ENCODE data around the gene PRRX2.
A peak's percentile ranks its signal among the peaks of the same experiment; 100 is the strongest.

PRRX2 gene

DNA sequence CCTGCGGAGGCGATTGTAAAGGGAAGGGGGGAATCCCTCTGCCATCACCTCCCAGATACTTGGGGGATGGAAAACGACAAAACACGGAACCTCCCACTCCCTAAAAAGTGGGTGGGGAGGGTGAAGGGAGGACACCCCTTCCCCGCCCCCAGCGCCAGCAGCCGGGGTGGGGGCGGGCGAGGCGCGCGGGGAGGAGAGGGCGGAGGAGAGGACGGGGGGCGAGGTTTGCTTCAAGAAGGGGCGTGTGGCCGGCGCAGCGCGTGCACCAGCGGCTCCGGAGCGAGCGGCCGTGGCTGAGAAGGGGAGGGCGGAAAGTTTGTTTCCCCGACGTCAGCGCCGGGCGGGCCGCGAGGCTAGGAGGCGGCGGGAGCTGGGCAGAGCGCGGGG, at the start of gene PRRX2:
PRRX2 (plus strand) TSS at position 259 of the 387 bp plus-strand sequence. CDS start 221 bp downstream, outside the sequence.
- TF ChIP-seq, protein P1, sequence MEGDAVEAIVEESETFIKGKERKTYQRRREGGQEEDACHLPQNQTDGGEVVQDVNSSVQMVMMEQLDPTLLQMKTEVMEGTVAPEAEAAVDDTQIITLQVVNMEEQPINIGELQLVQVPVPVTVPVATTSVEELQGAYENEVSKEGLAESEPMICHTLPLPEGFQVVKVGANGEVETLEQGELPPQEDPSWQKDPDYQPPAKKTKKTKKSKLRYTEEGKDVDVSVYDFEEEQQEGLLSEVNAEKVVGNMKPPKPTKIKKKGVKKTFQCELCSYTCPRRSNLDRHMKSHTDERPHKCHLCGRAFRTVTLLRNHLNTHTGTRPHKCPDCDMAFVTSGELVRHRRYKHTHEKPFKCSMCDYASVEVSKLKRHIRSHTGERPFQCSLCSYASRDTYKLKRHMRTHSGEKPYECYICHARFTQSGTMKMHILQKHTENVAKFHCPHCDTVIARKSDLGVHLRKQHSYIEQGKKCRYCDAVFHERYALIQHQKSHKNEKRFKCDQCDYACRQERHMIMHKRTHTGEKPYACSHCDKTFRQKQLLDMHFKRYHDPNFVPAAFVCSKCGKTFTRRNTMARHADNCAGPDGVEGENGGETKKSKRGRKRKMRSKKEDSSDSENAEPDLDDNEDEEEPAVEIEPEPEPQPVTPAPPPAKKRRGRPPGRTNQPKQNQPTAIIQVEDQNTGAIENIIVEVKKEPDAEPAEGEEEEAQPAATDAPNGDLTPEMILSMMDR (IDR thresholded peaks at IDR 0.05; ENCODE audit: low read depth, low read length), result no peak
- no peak for DNase-seq (ENCODE audit: extremely low read depth, low read depth)

- no peak for DNase-seq (ENCODE audit: extremely low read depth, low read depth)
- TF ChIP-seq, protein P1 (IDR thresholded peaks at IDR 0.05; ENCODE audit: low read depth, low read length), result peak; percentile 68
Measured at GRCh38 chr9:129617167-129617566, 48.3 kb upstream of the PRRX2 start.

- TF ChIP-seq, protein P1 (IDR thresholded peaks at IDR 0.05; ENCODE audit: low read depth, low read length), result peak; percentile 22
- DNase-seq (ENCODE audit: extremely low read depth, low read depth), result no peak
Measured at GRCh38 chr9:129619787-129620668, 45.4 kb upstream of the PRRX2 start.

GRCh38 chr9:129620669-129621295, 44.7 kb upstream of the PRRX2 start, which contains the start of gene C9orf50:
Gene C9orf50 (minus strand): TSS chr9:129621101. CDS start chr9:129620574, 527 bp downstream.
- no peak for DNase-seq (ENCODE audit: extremely low read depth, low read depth)

GRCh38 chr9:129623331-129623730, 42.1 kb upstream of the PRRX2 start:
- TF ChIP-seq, protein P1 (IDR thresholded peaks at IDR 0.05; ENCODE audit: low read depth, low read length), result no peak
- DNase-seq (ENCODE audit: extremely low read depth, low read depth), result no peak

More at GRCh38 chr9:129620669-129621295, 44.7 kb upstream of the PRRX2 start, which contains the start of gene C9orf50:
- TF ChIP-seq, protein P1 (IDR thresholded peaks at IDR 0.05; ENCODE audit: low read depth, low read length), result no peak

- DNase-seq (ENCODE audit: extremely low read depth, low read depth), result no peak
- TF ChIP-seq, protein P1 (IDR thresholded peaks at IDR 0.05; ENCODE audit: low read depth, low read length), result peak; percentile 87
Measured at GRCh38 chr9:129624168-129624759, 41.2 kb upstream of the PRRX2 start.
